GM18505 (cell line): Measurements from ENCODE around the gene KRTAP10-5.
"Not testable (repeated sequence)": the region's sequence is repeated elsewhere in the genome, so short reads cannot be mapped to it uniquely, and the experiment has no call there.

Source experiments
- ATAC-seq: cut with Tn5 transposase; IDR thresholded peaks from one replicate; pipeline ENCODE4 v1.9.1; 2021; ENCODE audit not compliant: unreplicated experiment
- POLR2A ChIP-seq: IDR thresholded peaks from 4 replicates; pipeline ENCODE4 v1.6.1; 2011; ENCODE audit warnings: borderline replicate concordance; ENCODE audit not compliant: insufficient read depth, insufficient read length; ENCODE audit errors: extremely low read depth

The KRTAP10-5 gene

DNA sequence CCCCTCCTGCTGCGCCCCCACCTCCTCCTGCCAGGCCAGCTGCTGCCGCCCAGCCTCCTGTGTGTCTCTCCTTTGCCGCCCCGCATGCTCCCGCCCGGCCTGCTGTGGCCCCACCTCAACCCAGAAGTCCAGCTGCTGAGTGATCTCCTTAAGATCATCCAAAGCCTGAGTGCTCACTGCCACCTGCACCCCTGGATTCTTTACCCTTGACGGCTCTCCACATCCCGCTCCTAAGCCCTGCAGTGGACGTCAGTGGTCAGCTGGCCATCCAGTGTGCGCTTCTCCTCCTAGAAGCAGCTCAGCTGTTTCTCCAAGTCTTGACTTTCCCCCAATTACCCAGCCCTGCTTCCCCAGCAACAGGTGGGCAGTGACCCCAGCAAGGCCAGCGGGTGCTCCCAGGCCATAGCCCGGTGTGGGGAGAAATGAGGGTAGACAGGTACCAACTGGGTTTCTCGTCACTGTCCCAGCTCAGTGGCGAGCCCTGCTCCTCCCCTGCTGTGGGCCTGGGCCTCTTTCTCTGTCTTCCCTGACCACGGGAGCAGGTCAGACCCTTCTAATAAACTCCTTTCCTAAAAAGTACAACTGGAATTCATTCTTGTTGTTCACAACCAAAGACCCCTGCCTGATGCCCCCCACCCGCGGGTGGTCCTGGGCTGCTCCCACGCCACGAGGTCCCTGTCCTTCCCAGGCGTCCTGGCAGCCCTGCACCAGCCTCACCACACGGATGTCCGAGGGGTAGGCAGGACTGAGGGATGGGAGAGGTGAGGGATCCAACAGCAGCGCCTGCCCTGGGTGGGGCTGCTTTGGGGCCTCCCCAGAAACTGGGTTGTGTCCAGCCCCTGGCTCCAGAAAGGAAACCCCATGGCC, 21.4 kb upstream of the KRTAP10-5 start:
- no peak for ATAC-seq
- TF ChIP-seq POLR2A: no peak

DNA sequence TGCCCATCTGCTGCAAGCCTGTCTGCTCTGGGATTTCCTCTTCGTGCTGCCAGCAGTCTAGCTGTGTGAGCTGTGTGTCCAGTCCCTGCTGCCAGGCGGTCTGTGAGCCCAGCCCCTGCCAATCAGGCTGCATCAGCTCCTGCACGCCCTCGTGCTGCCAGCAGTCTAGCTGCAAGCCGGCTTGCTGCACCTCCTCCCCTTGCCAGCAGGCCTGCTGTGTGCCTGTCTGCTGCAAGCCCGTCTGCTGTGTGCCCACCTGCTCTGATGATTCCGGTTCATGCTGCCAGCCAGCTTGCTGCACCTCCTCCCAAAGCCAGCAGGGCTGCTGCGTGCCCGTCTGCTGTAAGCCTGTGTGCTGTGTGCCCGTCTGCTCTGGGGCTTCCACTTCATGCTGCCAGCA, 20.7 kb upstream of the KRTAP10-5 start:
- not testable (repeated sequence) for ATAC-seq

DNA sequence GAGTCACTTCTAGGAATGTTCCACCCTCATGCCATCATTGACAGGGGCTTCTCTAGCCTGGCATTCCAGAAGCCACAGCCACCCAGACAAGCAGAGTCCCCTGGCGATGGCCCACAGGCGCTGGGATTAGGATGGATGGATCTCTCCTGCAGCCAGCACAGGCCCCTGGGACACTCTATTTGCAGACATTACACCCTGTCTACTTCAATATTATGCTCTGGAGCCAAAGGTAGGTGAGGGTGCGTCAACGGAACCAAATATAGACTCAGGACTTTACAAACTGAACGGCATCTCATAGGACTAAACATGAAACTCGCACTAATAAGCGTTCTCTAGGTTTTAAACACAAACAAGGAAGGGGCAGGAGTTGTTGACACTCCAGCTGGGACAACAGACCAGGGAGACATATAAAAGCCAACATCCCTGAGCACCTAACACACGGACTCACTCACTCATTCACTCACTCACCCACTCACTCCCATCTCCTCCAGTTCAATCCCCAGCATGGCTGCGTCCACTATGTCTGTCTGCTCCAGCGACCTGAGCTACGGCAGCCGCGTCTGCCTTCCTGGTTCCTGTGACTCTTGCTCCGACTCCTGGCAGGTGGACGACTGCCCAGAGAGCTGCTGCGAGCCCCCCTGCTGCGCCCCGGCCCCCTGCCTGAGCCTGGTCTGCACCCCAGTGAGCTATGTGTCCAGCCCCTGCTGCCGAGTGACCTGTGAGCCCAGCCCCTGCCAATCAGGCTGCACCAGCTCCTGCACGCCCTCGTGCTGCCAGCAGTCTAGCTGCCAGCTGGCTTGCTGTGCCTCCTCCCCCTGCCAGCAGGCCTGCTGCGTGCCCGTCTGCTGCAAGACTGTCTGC, 19.9 kb upstream of the KRTAP10-5 start, which contains the start of gene KRTAP10-7:
KRTAP10-7 (plus strand) TSS at position 480 of the 861 bp plus-strand sequence; CDS start at position 505, 25 bp downstream.
- not testable (repeated sequence) for ATAC-seq

DNA sequence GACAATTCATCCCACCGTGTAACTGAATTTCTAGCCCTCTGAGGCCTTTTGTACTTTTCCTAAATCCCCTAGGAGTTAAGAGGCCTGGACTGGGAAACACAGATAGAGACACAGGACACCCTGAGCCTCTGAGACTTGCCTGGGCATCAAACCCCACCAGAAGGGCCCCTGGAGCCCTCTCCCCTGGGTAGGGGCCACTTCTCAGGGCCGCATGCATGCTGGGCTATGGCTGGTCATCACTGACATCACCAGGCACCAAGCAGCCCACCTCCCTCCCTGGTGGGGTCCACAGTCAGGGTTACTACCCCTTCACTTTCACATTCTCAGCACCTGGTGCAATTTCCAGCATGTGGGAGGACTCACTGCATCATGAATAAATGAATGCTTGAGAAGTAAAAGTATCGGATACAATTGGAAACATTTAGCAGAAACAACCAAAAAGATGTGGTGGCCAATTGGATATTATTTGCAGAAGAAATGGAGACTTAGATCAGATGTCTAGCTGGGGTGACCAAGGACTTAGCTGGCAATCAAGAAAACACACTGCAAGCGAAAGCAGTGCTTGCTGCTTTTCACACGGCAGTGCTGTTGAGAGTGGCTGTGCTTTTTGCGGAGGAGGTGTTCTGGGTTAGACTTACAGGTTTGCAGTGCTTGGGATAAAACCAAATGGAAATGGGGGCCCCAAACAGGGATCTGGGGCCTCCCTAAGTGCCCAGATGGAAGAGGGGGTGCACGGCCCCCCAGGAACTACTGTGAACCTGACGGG, 19.0 kb upstream of the KRTAP10-5 start:
- no peak for TF ChIP-seq POLR2A
- no peak for ATAC-seq

DNA sequence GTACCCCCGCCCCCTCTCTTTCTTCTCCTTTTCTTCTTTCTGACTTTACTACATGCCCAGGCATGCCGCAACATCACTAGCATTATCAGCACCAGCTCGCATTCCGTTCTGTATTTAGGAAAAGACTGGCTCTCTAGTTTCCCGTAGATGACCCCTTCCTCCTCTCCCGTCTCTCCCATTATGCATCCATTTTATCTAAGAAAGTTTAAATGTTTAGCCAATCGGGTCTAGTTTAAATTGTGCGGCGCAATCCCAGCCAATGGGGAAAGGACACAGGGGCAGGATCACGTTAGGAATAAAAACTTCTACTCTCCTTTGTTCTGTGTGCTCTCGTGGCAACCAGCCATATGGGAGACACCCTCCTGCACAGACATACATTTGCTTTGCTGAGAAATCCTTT, 17.7 kb upstream of the KRTAP10-5 start:
- no peak for TF ChIP-seq POLR2A
- no peak for ATAC-seq

DNA sequence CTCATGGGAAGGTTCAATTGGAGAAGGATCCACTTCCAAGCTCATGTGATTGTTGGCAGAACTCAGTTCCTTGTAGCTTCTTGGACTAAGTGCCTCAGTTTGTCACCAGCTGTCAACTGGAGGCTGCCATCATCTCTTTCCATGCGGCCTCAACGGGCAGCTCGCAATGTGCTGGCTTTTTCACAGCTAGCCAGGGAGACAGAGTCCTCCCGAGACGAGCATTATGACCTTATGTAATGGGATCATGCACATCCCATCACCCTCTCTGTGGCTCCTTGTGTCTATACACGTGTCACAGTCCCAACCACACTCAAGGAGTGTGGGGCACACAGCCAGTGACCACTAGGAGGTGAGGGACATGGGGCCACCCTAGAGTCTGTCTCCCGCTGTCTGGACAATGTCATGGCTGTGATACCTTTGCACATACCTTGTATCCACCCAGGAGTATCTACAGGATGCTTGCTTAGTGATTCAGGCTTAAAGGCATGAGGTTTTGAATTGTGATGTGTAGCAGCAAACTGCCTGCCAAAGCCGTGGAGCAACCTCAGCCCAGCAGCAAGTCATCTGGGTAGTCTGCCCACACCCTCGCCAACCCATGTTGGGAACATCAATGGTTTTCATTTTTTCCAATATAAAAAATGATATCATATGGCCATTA, 15.8 kb upstream of the KRTAP10-5 start:
- TF ChIP-seq POLR2A: no peak
- no peak for ATAC-seq

- no peak for TF ChIP-seq POLR2A
- ATAC-seq: no peak
Measured at GRCh38 chr21:44595524-44595923, 15.1 kb upstream of the KRTAP10-5 start.

GRCh38 chr21:44594406-44594916, 14.1 kb upstream of the KRTAP10-5 start:
- ATAC-seq: no peak
- no peak for TF ChIP-seq POLR2A

DNA sequence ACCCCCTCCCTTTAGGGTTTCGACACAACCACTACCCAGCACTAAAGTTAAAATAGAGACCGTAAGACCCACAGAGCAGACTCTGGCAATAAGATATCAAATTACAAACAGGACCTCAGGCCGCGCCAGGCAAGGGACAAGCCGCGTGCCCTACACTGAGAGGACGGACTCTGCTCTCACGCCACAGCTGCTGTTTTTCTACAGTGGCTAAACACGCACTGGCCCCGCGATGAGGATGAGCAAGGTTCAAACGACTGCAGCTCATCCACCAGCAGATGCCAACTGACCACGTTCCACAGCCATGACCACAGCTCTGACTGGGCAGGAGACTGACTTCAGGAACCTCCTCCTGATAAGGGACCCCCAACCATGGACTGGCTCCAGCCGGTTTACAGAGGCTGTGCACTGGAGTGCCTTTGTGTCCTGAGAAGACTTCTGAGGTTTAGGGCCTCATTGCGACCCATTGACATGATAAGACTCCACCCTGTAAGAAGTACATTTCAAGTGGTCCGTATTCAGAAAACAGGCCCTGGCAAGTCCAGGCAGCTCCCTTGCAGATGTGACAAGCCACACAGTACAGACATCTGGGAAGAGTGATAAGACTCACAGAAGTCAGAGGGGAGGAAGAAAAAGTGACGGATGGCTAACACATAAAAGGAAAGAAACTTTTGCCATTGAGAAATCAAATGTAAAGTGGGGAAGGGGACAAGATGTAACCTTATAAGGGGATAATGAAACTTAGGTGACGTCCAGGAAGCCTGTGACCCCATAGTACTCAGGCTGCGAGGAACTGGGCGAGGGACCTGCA, 13.4 kb upstream of the KRTAP10-5 start:
- ATAC-seq: no peak
- no peak for TF ChIP-seq POLR2A

DNA sequence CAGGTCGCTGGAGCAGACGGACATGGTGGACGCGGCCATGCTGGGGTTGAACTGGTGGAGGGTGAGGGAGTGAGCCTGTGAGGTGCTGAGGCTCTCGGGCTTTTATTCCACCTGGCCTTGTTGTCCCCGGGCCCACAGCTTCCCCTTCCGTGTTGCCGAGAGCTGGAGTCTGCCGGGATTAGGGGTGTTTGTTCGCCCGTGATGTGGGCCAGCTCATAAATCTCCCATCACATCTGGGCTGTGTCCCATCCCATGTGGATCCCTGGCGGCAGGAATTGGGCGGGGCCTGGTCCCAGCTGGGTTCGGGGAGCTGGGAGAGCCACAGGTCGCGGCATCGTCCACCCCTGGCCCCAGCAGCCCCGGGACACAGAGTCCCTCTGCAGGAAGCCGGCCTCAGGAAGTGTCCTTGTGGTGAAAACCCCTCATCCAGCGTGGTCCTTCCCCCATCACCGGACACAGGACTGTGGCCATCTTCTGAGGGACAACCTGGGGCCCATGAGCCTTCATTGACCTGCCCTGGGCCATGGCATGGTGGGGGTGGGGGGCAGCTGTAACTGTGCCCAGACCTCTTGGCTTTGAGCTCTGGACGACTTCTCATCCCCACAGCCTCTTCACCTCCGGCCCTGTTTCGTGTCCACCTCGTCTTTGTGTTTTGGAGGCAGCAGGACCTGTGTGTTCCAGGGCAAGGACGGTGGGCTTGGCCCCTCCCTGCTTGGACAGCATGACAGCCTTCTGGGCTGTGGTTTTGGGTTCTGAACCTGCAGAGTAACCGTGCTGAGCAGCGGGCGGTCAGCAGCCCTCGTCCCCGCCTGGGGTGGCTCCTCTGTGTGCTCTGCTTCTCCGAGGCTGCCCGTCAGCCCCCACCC, 12.3 kb upstream of the KRTAP10-5 start, which contains the start of gene KRTAP10-6:
KRTAP10-6 (minus strand) TSS at position 60 of the 866 bp plus-strand sequence; CDS start at position 39, 21 bp downstream.
- ATAC-seq: no peak
- TF ChIP-seq POLR2A: no peak

DNA sequence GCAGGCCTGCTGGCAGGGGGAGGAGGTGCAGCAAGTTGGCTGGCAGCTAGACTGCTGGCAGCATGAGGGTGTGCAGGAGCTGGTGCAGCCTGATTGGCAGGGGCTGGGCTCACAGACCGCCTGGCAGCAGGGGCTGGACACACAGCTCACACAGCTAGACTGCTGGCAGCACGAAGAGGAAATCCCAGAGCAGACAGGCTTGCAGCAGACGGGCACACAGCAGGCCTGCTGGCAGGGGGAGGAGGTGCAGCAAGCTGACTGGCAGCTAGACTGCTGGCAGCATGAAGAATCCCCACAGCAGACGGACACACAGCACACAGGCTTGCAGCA, 11.4 kb upstream of the KRTAP10-5 start:
- not testable (repeated sequence) for ATAC-seq

GRCh38 chr21:44590897-44591800, 10.7 kb upstream of the KRTAP10-5 start:
- not testable (repeated sequence) for ATAC-seq
